ENCODE measurements around the gene IQCB1. TPM values are rescaled to one million over a fixed set of nuclear protein-coding genes. Genes with fewer than 3 reads are reported as not detected.
A peak's percentile ranks its signal among the peaks of the same experiment; 100 is the strongest.
"Not testable (repeated sequence)": the region's sequence is repeated elsewhere in the genome, so short reads cannot be mapped to it uniquely, and the experiment has no call there.

Gene IQCB1
- total RNA-seq, 6 experiments from 2014 or later, result 8.4 to 11.9 (median 10.1) TPM

- Mint-ChIP-seq H3K4me1 (ENCODE audit: low read depth) (no peaks in the 10 kb centered on the region; the same call in 1 of the 2 replicates), H3K27me3 (ENCODE audit: insufficient read depth) (peaks cover 2% of the 10 kb centered on the region; the same call in 1 of the 2 replicates), H3K4me3 (no peak overlapping the region), H3K27ac (no peak overlapping the region), H3K36me3 (ENCODE audit: low read depth) (no peaks in the 10 kb centered on the region), H3K9me3 (no peaks in the 10 kb centered on the region)
- DNase-seq, result no peak
- no peak for TF ChIP-seq CTCF (IDR thresholded peaks at IDR 0.05)
Observed at GRCh38 chr3:121752261-121752660, 82.6 kb downstream of the IQCB1 start.

GRCh38 chr3:121750087-121750415 lies 84.8 kb downstream of the IQCB1 start:
- DNase-seq, result no peak
- Mint-ChIP-seq H3K4me1 (ENCODE audit: low read depth) (no peaks in the 10 kb centered on the region; the same call in 1 of the 2 replicates), H3K36me3 (ENCODE audit: low read depth) (no peaks in the 10 kb centered on the region), H3K4me3 (no peak overlapping the region), H3K27ac (no peak overlapping the region), H3K27me3 (ENCODE audit: insufficient read depth) (no peaks in the 10 kb centered on the region), H3K9me3 (no peaks in the 10 kb centered on the region)
- TF ChIP-seq CTCF (IDR thresholded peaks at IDR 0.05), result no peak

GRCh38 chr3:121749276-121750086 lies 85.4 kb downstream of the IQCB1 start, which contains the start of gene GOLGB1:
Gene GOLGB1 (minus strand): TSS chr3:121749741. CDS start chr3:121730971, 18,770 bp downstream.
- 0 out of 2 replicates have a peak, but pooled peaks have one; percentile 10 for TF ChIP-seq CTCF (IDR thresholded peaks at IDR 0.05)

GRCh38 chr3:121748680-121749275 lies 86.1 kb downstream of the IQCB1 start:
- no peak for TF ChIP-seq CTCF (IDR thresholded peaks at IDR 0.05)
- Mint-ChIP-seq H3K4me1 (ENCODE audit: low read depth) (no peaks in the 10 kb centered on the region; the same call in 1 of the 2 replicates), H3K36me3 (ENCODE audit: low read depth) (no peaks in the 10 kb centered on the region), H3K27ac (no peak overlapping the region), H3K27me3 (ENCODE audit: insufficient read depth) (no peaks in the 10 kb centered on the region), H3K9me3 (no peaks in the 10 kb centered on the region), H3K4me3 (no peak overlapping the region)
- DNase-seq, result peak; percentile 21

More at GRCh38 chr3:121749276-121750086, 85.4 kb downstream of the IQCB1 start, which contains the start of gene GOLGB1:
- no peaks in the 10 kb centered on the region; the same call in 1 of the 2 replicates for H3K4me1 Mint-ChIP-seq (ENCODE audit: low read depth)
- no peaks in the 10 kb centered on the region for H3K9me3 Mint-ChIP-seq
- no peak within 1 kb of the TSS for H3K4me3 Mint-ChIP-seq
- H3K36me3 Mint-ChIP-seq (ENCODE audit: low read depth), result no peaks in the 10 kb centered on the region
- no peaks in the 10 kb centered on the region for H3K27me3 Mint-ChIP-seq (ENCODE audit: insufficient read depth)
- H3K27ac Mint-ChIP-seq, result no peak within 1 kb of the TSS
- DNase-seq, result peak; percentile 100

- no peak for TF ChIP-seq CTCF (IDR thresholded peaks at IDR 0.05)
- Mint-ChIP-seq H3K4me1 (ENCODE audit: low read depth) (no peaks in the 10 kb centered on the region; the same call in 1 of the 2 replicates), H3K4me3 (no peak overlapping the region), H3K9me3 (no peaks in the 10 kb centered on the region), H3K27me3 (ENCODE audit: insufficient read depth) (no peaks in the 10 kb centered on the region), H3K27ac (no peak overlapping the region), H3K36me3 (ENCODE audit: low read depth) (peaks cover 4% of the 10 kb centered on the region)
- DNase-seq, result no peak
Observed at GRCh38 chr3:121747976-121748375, 86.9 kb downstream of the IQCB1 start.

- H3K27me3 Mint-ChIP-seq (ENCODE audit: insufficient read depth); H3K27ac Mint-ChIP-seq; H3K4me1 Mint-ChIP-seq (ENCODE audit: low read depth); DNase-seq; H3K4me3 Mint-ChIP-seq; H3K9me3 Mint-ChIP-seq: not testable (repeated sequence)
- H3K36me3 Mint-ChIP-seq (ENCODE audit: low read depth), result peaks cover 18% of the 10 kb centered on the region
Observed at GRCh38 chr3:121743106-121743505, 91.8 kb downstream of the IQCB1 start.

All from HFFc6 (cell line).